ENCODE measurements around the gene RUNX3. TPM values are rescaled to one million over a fixed set of nuclear protein-coding genes. Genes with fewer than 3 reads are reported as not detected.
A peak's percentile ranks its signal among the peaks of the same experiment; 100 is the strongest.

The RUNX3 gene
- polyA plus RNA-seq, 3 donors, result 4.4 to 27.9 (median 6.7) TPM

DNA sequence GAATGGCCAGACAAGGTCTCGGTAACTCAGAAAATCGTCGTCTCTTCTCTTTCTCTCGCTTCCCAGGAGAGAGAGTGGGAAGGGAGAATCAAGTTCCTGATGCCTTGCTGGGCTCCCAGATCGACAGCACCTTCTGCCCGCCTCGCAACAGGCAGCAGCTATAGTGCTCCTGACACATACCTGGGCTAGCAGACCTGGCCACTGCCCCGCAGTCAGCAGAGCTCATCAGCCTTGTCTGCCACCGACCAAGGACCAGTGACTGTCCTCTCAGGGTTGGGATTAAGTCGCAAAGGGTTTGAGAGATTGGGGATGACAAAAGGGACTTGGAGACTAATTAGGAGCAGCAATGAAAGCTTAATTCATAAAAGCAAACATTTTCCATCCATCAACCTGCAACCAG lies 4.1 kb downstream of the RUNX3 start:
- 100% methylated on average over 3 of the region's 10 CpGs for WGBS (ENCODE audit: insufficient coverage)
- Histone ChIP-seq H2AFZ (ENCODE audit: insufficient read depth, low read depth, low read length, poor library complexity, severe bottlenecking) (no peak overlapping the region), H3K79me2 (ENCODE audit: insufficient read depth, low read length) (peaks cover 6% of the 10 kb centered on the region), H3K4me3 (replicated peaks in 1 of 3; ENCODE audit: low read depth in 2 of 3, low read length in 3 of 3) (no peak overlapping the region), H3K9ac (ENCODE audit: insufficient read depth, low read length, poor library complexity, severe bottlenecking) (no peak overlapping the region), H3K36me3 (replicated peaks in 1 of 2; ENCODE audit: control insufficient read depth in 1 of 2, insufficient read depth in 2 of 2, low read length in 2 of 2) (peaks cover 7 to 38% of the 10 kb centered on the region in 2 donors), H3K4me2 (replicated peaks; ENCODE audit: extremely low read depth, low read length, poor library complexity, severe bottlenecking) (no peak overlapping the region), H3K9me3 (replicated peaks in 1 of 2; ENCODE audit: control insufficient read depth in 1 of 2, insufficient read depth in 1 of 2, low read length in 2 of 2) (no peaks in the 10 kb centered on the region), H3K4me1 (ENCODE audit: control insufficient read depth in 1 of 2, insufficient read depth in 2 of 2, low read length in 2 of 2) (peaks cover 30 to 45% of the 10 kb centered on the region in 2 donors), H3K27me3 (ENCODE audit: control insufficient read depth in 2 of 2, insufficient read depth in 2 of 2, low read length in 2 of 2) (peaks cover 0 to 35% of the 10 kb centered on the region in 2 donors), H3K27ac (ENCODE audit: low read depth in 1 of 2, low read length in 2 of 2) (no peak overlapping the region), H4K20me1 (ENCODE audit: insufficient read depth, low read length) (peaks cover 84% of the 10 kb centered on the region)
- intact Hi-C loops (cut with micrococcal nuclease), result loop anchor here (5.0 kb wide), 1 partner anchor 79 kb away; no protein-coding TSS in a partner anchor
- DNase-seq, result no peak
- Mint-ChIP-seq H3K27ac (peak overlapping the region in 5 of 7 donors; percentile 6 to 68 (median 32)), H3K4me3 (peak overlapping the region in 1 of 2 donors; percentile 28), H3K27me3 (ENCODE audit: low read depth in 3 of 3) (peaks cover 18 to 38% (median 37%) of the 10 kb centered on the region in 3 donors), H3K4me1 (peaks cover 33% of the 10 kb centered on the region), H3K9me3 (peaks cover 0 to 16% (median 0%) of the 10 kb centered on the region in 7 donors), H3K36me3 (peaks cover 35 to 54% of the 10 kb centered on the region in 2 donors)
- TF ChIP-seq, protein P1, sequence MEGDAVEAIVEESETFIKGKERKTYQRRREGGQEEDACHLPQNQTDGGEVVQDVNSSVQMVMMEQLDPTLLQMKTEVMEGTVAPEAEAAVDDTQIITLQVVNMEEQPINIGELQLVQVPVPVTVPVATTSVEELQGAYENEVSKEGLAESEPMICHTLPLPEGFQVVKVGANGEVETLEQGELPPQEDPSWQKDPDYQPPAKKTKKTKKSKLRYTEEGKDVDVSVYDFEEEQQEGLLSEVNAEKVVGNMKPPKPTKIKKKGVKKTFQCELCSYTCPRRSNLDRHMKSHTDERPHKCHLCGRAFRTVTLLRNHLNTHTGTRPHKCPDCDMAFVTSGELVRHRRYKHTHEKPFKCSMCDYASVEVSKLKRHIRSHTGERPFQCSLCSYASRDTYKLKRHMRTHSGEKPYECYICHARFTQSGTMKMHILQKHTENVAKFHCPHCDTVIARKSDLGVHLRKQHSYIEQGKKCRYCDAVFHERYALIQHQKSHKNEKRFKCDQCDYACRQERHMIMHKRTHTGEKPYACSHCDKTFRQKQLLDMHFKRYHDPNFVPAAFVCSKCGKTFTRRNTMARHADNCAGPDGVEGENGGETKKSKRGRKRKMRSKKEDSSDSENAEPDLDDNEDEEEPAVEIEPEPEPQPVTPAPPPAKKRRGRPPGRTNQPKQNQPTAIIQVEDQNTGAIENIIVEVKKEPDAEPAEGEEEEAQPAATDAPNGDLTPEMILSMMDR (IDR thresholded peaks at IDR 0.05), result no peak

DNA sequence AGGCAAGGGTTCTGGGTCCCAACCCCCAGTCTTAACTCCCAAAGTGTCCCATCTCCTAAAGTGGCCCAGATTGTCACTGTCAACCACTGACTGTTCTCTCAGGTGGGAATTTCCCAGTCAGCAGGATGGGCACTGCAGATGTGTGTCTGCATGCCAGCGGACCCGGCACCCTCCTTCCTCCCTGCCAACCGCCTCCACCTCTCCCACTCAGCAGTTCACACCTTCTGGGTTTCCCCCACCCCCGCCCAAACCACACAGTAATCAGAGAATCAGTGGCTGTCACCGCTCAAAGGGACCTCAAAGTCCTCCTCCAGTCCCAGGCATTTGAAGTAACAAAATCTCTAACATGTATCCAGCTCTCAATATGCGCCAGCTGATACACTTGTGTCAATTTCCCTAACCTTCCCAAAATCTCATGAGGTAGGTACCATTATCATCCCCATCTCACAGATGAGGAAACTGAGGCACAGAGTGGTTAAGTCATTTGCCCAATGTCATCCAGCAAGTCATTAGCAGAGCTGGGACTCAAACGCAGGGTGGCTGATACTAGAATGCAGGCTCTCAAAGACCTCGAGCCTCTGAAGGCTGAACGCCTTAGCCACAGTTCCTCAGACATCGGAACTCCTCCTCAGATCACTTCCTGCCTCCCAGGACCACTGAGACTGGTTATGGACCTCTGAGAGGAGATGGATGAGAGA lies 4.8 kb downstream of the RUNX3 start:
- Histone ChIP-seq H3K4me1 (ENCODE audit: control insufficient read depth in 1 of 2, insufficient read depth in 2 of 2, low read length in 2 of 2) (peaks cover 23 to 37% of the 10 kb centered on the region in 2 donors), H3K27ac (ENCODE audit: low read depth in 1 of 2, low read length in 2 of 2) (no peak overlapping the region), H2AFZ (ENCODE audit: insufficient read depth, low read depth, low read length, poor library complexity, severe bottlenecking) (no peak overlapping the region), H3K4me2 (replicated peaks; ENCODE audit: extremely low read depth, low read length, poor library complexity, severe bottlenecking) (no peak overlapping the region), H3K9ac (ENCODE audit: insufficient read depth, low read length, poor library complexity, severe bottlenecking) (no peak overlapping the region), H3K27me3 (ENCODE audit: control insufficient read depth in 2 of 2, insufficient read depth in 2 of 2, low read length in 2 of 2) (peaks cover 0 to 28% of the 10 kb centered on the region in 2 donors), H4K20me1 (ENCODE audit: insufficient read depth, low read length) (peaks cover 91% of the 10 kb centered on the region), H3K79me2 (ENCODE audit: insufficient read depth, low read length) (peaks cover 6% of the 10 kb centered on the region), H3K4me3 (replicated peaks in 1 of 3; ENCODE audit: low read depth in 2 of 3, low read length in 3 of 3) (no peak overlapping the region), H3K36me3 (replicated peaks in 1 of 2; ENCODE audit: control insufficient read depth in 1 of 2, insufficient read depth in 2 of 2, low read length in 2 of 2) (peaks cover 7 to 45% of the 10 kb centered on the region in 2 donors), H3K9me3 (replicated peaks in 1 of 2; ENCODE audit: control insufficient read depth in 1 of 2, insufficient read depth in 1 of 2, low read length in 2 of 2) (no peaks in the 10 kb centered on the region)
- peaks cover 29% of the 10 kb centered on the region for H3K4me1 Mint-ChIP-seq
- TF ChIP-seq, protein P1 (IDR thresholded peaks at IDR 0.05), result no peak
- intact Hi-C loops (cut with micrococcal nuclease), result loop anchor here (5.0 kb wide), 1 partner anchor 78 kb away; no protein-coding TSS in a partner anchor
- WGBS (ENCODE audit: insufficient coverage), result 98% methylated on average over 7 of the region's 10 CpGs
- H3K9me3 Mint-ChIP-seq, result peaks cover 0 to 13% (median 0%) of the 10 kb centered on the region in 7 donors
- H3K36me3 Mint-ChIP-seq, result peaks cover 40 to 59% of the 10 kb centered on the region in 2 donors
- H3K27me3 Mint-ChIP-seq (ENCODE audit: low read depth in 3 of 3), result peaks cover 18 to 31% (median 31%) of the 10 kb centered on the region in 3 donors
- peak overlapping the region in 1 of 2 donors; percentile 12 for H3K4me3 Mint-ChIP-seq
- H3K27ac Mint-ChIP-seq, result peak overlapping the region in 1 of 7 donors; percentile 50
- no peak for DNase-seq
